ENCODE data around the gene ZNF217.
"Not testable (repeated sequence)": the region's sequence is repeated elsewhere in the genome, so short reads cannot be mapped to it uniquely, and the experiment has no call there.

DNA sequence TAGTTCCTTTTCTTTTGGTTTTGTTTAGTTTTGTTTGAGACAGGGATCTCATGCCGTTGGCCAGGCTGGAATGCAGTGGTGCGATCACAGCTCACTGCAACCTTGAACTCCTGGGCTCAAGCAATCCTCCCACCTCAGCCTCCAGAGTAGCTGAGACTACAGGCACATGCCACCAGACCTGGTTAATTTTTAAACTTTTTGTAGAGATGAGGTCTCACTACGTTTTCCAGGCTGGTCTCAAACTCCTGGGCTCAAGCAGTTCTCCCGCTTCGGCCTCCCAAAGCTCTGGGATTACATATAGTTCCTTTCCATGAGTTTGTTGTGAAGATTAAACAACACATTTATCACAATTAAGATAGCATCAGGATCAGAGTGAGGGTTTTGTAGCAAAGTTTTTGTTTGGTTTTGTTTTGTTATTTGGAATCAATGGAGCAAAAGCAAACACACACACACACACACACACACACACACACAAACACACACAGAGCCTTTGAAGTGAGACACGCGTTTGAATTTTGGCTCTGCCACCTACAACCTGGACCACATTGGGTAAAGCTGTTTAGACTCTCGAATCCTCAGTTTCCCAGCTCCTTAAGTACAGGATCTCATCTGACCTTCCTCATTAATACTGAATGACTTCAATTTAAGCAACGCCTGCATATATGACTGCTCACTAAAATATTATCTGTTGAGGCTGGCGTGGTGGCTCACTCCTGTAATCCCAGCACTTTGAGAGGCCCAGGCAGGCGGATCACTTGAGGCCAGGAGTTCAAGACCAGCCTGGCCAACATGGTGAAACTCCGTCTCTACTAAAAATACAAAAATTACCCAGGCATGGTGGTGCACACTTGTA is 41.7 kb downstream of the ZNF217 start:
- TF ChIP-seq, protein P1, sequence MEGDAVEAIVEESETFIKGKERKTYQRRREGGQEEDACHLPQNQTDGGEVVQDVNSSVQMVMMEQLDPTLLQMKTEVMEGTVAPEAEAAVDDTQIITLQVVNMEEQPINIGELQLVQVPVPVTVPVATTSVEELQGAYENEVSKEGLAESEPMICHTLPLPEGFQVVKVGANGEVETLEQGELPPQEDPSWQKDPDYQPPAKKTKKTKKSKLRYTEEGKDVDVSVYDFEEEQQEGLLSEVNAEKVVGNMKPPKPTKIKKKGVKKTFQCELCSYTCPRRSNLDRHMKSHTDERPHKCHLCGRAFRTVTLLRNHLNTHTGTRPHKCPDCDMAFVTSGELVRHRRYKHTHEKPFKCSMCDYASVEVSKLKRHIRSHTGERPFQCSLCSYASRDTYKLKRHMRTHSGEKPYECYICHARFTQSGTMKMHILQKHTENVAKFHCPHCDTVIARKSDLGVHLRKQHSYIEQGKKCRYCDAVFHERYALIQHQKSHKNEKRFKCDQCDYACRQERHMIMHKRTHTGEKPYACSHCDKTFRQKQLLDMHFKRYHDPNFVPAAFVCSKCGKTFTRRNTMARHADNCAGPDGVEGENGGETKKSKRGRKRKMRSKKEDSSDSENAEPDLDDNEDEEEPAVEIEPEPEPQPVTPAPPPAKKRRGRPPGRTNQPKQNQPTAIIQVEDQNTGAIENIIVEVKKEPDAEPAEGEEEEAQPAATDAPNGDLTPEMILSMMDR (IDR thresholded peaks at IDR 0.05; ENCODE audit: insufficient read depth, low read length): not testable (repeated sequence)
- not testable (repeated sequence) for TF ChIP-seq POLR2AphosphoS5 (IDR thresholded peaks at IDR 0.05; ENCODE audit: low read depth); REST (IDR thresholded peaks at IDR 0.05; ENCODE audit: insufficient replicate concordance, low read depth); GABPA (IDR thresholded peaks at IDR 0.05; ENCODE audit: low read depth); SPI1 (IDR thresholded peaks at IDR 0.05; ENCODE audit: borderline replicate concordance, low read depth)
